Tibial nerve (tissue), 4 donors: ENCODE measurements around the gene TCP11L2. TPM values are rescaled to one million over a fixed set of nuclear protein-coding genes. Genes with fewer than 3 reads are reported as not detected.

ENCODE experiments used
- DNase-seq, 2 donors: peaks; one replicate each; pipeline ENCODE4 v3.0.0-alpha.2; 2019; ENCODE audit warnings: low spot score in 2 of 2
- H3K27ac ChIP-seq, 4 donors: fragments of 200-600 bp; sonication (generic) in 3 of 4; one replicate each; pipeline ENCODE4 v1.5.1; 2017 to 2019; ENCODE audit warnings: mild to moderate bottlenecking in 1 of 4
- H3K27me3 ChIP-seq, 2 donors: fragments of 200-600 bp; sonication (generic) in 1 of 2; one replicate each; pipeline versions ENCODE4 v1.5.1 to v1.6.0; 2017 to 2019
- H3K36me3 ChIP-seq, 3 donors: fragments of 200-600 bp; sonication (generic); one replicate each; pipeline ENCODE4 v1.5.1; 2018 to 2019
- H3K4me1 ChIP-seq, 4 donors: fragments of 200-600 bp; sonication (generic) in 3 of 4; one replicate each; pipeline ENCODE4 v1.5.1; 2017 to 2019
- H3K4me3 ChIP-seq, 4 donors: fragments of 200-600 bp; sonication (generic) in 3 of 4; one replicate each; pipeline ENCODE4 v1.5.1; 2017 to 2019; ENCODE audit warnings: mild to moderate bottlenecking in 1 of 4, moderate library complexity in 1 of 4
- H3K9me3 ChIP-seq, 4 donors: fragments of 200-600 bp; sonication (generic) in 3 of 4; one replicate each; pipeline ENCODE4 v1.5.1; 2017 to 2019
- EP300 ChIP-seq, 2 donors: sonication (generic); formaldehyde crosslinking; IDR thresholded peaks; one replicate each; pipeline ENCODE4 v1.6.1; 2017; ENCODE audit warnings: antibody characterized with exemption in 2 of 2, mild to moderate bottlenecking in 1 of 2
- POLR2A ChIP-seq, 2 donors: fragments of 450-650 bp; IDR thresholded peaks; one replicate each; pipeline ENCODE4 v1.6.1; 2017; ENCODE audit warnings: antibody characterized with exemption in 2 of 2, mild to moderate bottlenecking in 2 of 2, moderate library complexity in 2 of 2
- WGBS, 2 donors: methylation state at CpG; one replicate each; pipeline ENCODE4 v1.1.5; 2018; 5-methylcytosine and 5-hydroxymethylcytosine counted together
- total RNA-seq, 4 donors: library from RNA; depleted of rRNA; stranded (reverse); fragments of >200 nt; gene quantifications; one replicate each; pipeline ENCODE4 v1.1.0, GENCODE V29; 2016
- TF ChIP-seq, protein P1 (sequence below), 5 experiments: fragments of 200-600 bp in 3 of 5; fragments of 450-650 bp in 2 of 5; sonication (generic) in 3 of 5; IDR thresholded peaks; one replicate each; pipeline ENCODE4 v1.5.1; 2016 to 2019; ENCODE audit warnings: antibody characterized with exemption in 5 of 5, mild to moderate bottlenecking in 3 of 5, moderate library complexity in 2 of 5

Gene TCP11L2
- total RNA-seq, 4 donors from 2014 or later = 21.6 to 34.9 (median 29.8) TPM

DNA sequence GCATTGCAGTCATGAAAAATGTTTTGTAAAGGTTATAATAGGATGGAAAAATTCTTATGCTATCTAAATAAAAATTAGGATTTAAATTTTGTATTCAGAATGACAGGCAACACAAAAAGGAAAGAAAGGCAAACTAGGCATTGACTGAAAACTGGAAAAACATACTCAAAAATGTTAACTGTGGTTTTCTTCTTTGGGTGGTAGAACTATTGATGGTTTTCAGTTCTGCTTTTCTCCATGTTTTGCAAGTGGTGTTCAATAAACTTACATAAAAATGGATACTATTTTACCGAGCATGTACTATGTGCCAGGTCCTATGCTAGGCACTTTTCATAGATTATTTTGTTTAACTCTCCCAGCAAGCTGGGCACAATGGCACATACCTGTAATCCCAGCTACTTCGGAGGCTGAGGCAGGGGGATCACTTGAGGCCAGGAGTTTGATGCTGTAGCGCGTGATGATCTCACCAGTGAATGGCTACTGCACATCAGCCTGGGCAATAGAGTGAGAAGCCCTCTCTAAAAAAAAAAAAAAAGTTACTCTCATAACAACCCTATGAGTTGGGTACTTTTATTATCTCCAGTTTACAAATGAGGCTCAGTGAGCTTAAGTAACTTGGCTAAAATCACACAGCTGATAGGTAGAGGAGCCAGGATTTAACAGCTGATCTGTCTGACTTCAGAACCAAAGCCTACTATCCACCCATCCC is 26.3 kb upstream of the TCP11L2 start:
- 83 to 94% methylated on average over 4 of the region's 4 CpGs for WGBS, 2 donors
- Histone ChIP-seq H3K36me3 (no peaks in the 10 kb centered on the region), H3K4me1 (peaks cover 0 to 5% (median 0%) of the 10 kb centered on the region in 4 donors), H3K27me3 (no peaks in the 10 kb centered on the region), H3K4me3 (no peak overlapping the region), H3K9me3 (no peaks in the 10 kb centered on the region), H3K27ac (no peak overlapping the region)
- TF ChIP-seq POLR2A (IDR thresholded peaks at IDR 0.05) (no peak), EP300 (IDR thresholded peaks at IDR 0.05) (no peak)
- TF ChIP-seq, protein P1, sequence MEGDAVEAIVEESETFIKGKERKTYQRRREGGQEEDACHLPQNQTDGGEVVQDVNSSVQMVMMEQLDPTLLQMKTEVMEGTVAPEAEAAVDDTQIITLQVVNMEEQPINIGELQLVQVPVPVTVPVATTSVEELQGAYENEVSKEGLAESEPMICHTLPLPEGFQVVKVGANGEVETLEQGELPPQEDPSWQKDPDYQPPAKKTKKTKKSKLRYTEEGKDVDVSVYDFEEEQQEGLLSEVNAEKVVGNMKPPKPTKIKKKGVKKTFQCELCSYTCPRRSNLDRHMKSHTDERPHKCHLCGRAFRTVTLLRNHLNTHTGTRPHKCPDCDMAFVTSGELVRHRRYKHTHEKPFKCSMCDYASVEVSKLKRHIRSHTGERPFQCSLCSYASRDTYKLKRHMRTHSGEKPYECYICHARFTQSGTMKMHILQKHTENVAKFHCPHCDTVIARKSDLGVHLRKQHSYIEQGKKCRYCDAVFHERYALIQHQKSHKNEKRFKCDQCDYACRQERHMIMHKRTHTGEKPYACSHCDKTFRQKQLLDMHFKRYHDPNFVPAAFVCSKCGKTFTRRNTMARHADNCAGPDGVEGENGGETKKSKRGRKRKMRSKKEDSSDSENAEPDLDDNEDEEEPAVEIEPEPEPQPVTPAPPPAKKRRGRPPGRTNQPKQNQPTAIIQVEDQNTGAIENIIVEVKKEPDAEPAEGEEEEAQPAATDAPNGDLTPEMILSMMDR (IDR thresholded peaks at IDR 0.05) = no peak
- no peak for DNase-seq

GRCh38 chr12:106280106-106280505 is 22.4 kb upstream of the TCP11L2 start:
- DNase-seq = no peak
- TF ChIP-seq, protein P1 (IDR thresholded peaks at IDR 0.05) = no peak
- no peak for TF ChIP-seq EP300 (IDR thresholded peaks at IDR 0.05)
- Histone ChIP-seq H3K4me1 (no peaks in the 10 kb centered on the region), H3K4me3 (no peak overlapping the region), H3K36me3 (no peaks in the 10 kb centered on the region), H3K27ac (no peak overlapping the region), H3K9me3 (peaks cover 0 to 8% (median 0%) of the 10 kb centered on the region in 4 donors), H3K27me3 (no peaks in the 10 kb centered on the region)
- 62 to 72% methylated on average over 4 of the region's 4 CpGs for whole genome bisulfite sequencing, 2 donors

DNA sequence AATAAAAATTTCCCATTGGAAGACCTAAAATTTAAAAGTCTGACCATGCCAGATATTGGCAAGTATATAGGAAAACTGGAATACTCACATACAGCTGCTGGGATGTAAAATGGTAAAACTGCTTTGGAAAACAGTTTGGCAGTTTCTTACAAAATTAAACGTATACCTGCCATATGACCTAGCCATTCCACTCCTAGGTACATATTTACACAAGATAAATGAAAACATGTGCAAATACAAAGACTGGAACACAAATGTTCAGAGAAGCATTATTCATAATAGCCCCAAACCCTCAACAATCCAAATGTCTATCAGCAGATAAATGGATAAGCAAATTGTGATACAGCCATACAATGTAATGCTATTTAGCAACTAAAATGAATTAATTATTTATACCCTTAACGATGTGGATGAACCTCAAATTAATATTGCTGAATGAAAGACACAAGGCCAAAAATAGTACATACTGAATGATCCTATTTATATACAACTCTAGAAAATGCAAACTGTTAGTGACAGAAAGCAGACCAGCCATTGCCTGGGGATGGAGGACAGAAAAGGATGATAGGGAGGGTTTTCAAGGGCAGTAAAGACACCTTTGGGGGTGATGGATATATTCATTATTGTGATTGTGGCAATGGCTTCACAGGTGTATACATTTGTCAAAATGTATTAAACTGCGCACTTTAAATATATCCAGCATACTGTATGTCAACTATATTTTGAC is 21.3 kb upstream of the TCP11L2 start:
- Histone ChIP-seq H3K27ac (no peak overlapping the region), H3K4me1 (no peaks in the 10 kb centered on the region), H3K4me3 (no peak overlapping the region), H3K9me3 (peaks cover 0 to 8% (median 0%) of the 10 kb centered on the region in 4 donors), H3K36me3 (no peaks in the 10 kb centered on the region), H3K27me3 (no peaks in the 10 kb centered on the region)
- no peak for DNase-seq
- TF ChIP-seq POLR2A (IDR thresholded peaks at IDR 0.05) (no peak), EP300 (IDR thresholded peaks at IDR 0.05) (no peak)
- TF ChIP-seq, protein P1 (IDR thresholded peaks at IDR 0.05) = no peak
- WGBS, 2 donors = 84 to 85% methylated on average over 3 of the region's 3 CpGs

DNA sequence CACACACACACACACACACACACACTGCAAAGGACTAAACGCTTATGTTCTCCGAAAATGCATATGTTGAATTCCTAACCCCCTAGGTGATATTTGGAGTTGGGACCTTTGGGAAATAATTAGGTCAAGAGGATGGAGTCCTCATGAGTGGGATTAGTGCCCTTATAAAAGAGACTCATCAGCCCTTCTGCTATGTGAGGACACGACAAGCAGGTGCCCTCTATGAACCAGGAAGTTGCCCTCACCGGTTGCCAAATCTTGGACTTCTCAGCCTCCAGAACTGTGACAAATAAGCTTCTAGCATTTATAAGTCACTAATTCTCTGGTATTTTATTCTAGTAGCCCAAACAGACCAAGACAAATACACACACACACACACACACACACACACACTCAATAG is 20.7 kb upstream of the TCP11L2 start:
- H3K4me3 ChIP-seq = no peak overlapping the region
- H3K4me1 ChIP-seq = no peaks in the 10 kb centered on the region
- H3K27ac ChIP-seq = no peak overlapping the region
- 93 to 98% methylated on average over 4 of the region's 4 CpGs for WGBS, 2 donors
- DNase-seq = no peak
- no peaks in the 10 kb centered on the region for H3K36me3 ChIP-seq
- H3K9me3 ChIP-seq = peaks cover 0 to 8% (median 0%) of the 10 kb centered on the region in 4 donors
- no peaks in the 10 kb centered on the region for H3K27me3 ChIP-seq
- TF ChIP-seq POLR2A (IDR thresholded peaks at IDR 0.05) (no peak), EP300 (IDR thresholded peaks at IDR 0.05) (no peak)
- TF ChIP-seq, protein P1 (IDR thresholded peaks at IDR 0.05) = no peak

DNA sequence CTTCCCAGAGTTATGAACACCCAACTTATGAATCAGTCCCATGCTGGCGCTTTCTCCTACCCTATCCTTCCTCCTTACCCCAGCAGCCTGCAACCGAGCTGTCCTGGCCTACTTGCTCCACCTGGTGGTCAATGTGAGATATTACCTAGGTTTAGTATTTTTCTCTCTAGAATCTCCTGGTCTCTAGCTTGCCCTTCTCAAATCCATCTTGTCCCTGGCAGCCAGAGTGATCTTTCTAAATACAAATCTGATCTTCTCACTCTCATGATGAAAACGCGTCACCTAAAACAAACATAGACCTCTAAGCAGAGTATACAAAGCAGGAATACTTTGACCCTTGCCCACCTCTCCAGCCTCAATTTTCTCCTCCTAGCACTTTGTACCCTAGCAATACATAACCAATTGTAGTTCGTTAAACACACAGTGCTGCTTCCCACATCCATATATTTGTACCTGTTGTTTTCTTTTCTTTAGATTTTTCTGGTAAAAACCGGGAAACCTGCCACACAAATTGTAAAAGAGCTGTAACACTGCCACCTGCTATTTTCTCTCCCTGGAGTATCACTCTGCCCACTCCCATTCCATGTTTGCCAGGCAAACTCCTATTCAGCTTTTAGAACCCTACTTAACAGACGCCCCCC is 20.0 kb upstream of the TCP11L2 start:
- TF ChIP-seq, protein P1 (IDR thresholded peaks at IDR 0.05) = peak; percentile 37 to 65 (median 52)
- TF ChIP-seq POLR2A (IDR thresholded peaks at IDR 0.05) = no peak
- DNase-seq = no peak
- Histone ChIP-seq H3K36me3 (no peaks in the 10 kb centered on the region), H3K27ac (no peak overlapping the region), H3K27me3 (no peaks in the 10 kb centered on the region), H3K4me3 (no peak overlapping the region), H3K9me3 (peaks cover 0 to 8% (median 0%) of the 10 kb centered on the region in 4 donors), H3K4me1 (no peaks in the 10 kb centered on the region)
- 37 to 46% methylated on average over 7 of the region's 7 CpGs for WGBS, 2 donors
